Transverse colon (tissue), 4 donors: ENCODE data around the gene SCG3.

Experiments used
- EP300 ChIP-seq: sonication (generic); formaldehyde crosslinking; IDR thresholded peaks from one replicate; pipeline ENCODE4 v1.6.1; 2017; ENCODE audit warnings: antibody characterized with exemption, low read depth
- POLR2AphosphoS5 ChIP-seq, 3 donors: sonication (generic); formaldehyde crosslinking; IDR thresholded peaks; one replicate each; pipeline ENCODE4 v1.6.1; 2016; ENCODE audit warnings: antibody characterized with exemption in 3 of 3
- TF ChIP-seq, protein P1 (sequence below), 5 experiments: fragments of 200-600 bp in 3 of 5; fragments of 450-650 bp in 2 of 5; sonication (generic) in 3 of 5; IDR thresholded peaks; 1 replicate in 2 of 5; 2 replicates in 3 of 5; pipeline ENCODE4 v1.5.1; 2016 to 2017; ENCODE audit warnings: antibody characterized with exemption in 5 of 5, inconsistent platforms in 3 of 5, mild to moderate bottlenecking in 2 of 5, moderate library complexity in 1 of 5

DNA sequence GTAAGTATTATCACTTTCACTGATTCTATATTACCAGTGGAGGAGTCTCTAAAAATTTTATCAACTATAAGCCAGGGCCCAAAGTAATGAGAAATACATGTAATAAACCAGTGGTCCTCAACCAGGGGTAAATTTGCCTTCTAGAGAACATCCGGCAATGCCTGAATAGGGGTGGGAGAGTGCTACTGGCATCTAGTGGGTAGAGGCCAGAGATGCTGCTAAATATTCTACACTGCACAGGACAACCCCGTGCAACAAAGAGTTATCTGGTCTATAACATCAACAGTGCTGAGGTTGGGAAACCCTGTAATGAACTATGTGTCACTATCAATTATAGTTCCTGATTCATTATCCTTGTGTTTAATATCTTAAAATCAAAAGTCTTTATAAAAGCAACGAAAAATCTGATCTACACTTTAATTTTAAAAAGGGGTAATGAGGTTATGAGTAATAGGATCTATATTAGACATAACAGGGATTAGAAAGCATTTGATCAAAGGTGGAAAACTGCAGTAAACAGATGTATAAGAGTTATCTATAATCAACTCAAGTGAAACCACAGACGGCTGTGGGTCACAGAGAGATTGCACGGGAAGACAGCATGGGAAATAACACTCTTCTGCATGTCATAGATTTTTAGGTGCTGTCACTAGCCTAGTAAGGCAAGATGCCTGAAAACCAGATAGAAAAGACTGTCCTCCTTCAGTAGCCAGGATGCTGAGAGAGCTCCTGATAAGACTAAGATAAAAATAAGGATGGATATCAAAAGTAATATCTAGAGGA is 54.1 kb downstream of the SCG3 start:
- TF ChIP-seq, protein P1, sequence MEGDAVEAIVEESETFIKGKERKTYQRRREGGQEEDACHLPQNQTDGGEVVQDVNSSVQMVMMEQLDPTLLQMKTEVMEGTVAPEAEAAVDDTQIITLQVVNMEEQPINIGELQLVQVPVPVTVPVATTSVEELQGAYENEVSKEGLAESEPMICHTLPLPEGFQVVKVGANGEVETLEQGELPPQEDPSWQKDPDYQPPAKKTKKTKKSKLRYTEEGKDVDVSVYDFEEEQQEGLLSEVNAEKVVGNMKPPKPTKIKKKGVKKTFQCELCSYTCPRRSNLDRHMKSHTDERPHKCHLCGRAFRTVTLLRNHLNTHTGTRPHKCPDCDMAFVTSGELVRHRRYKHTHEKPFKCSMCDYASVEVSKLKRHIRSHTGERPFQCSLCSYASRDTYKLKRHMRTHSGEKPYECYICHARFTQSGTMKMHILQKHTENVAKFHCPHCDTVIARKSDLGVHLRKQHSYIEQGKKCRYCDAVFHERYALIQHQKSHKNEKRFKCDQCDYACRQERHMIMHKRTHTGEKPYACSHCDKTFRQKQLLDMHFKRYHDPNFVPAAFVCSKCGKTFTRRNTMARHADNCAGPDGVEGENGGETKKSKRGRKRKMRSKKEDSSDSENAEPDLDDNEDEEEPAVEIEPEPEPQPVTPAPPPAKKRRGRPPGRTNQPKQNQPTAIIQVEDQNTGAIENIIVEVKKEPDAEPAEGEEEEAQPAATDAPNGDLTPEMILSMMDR (IDR thresholded peaks at IDR 0.05): no peak
- TF ChIP-seq POLR2AphosphoS5 (IDR thresholded peaks at IDR 0.05): no peak
- no peak for TF ChIP-seq EP300
